ENCODE measurements around the gene CSRNP3. TPM values are rescaled to one million over a fixed set of nuclear protein-coding genes. Genes with fewer than 3 reads are reported as not detected.

Gene CSRNP3
- 0.14 TPM for polyA plus RNA-seq (2012; ENCODE audit: insufficient read length, low read depth)

GRCh38 chr2:165469417-165469816 lies at the start of gene CSRNP3:
CSRNP3 (plus strand) TSS chr2:165469698; CDS start chr2:165595066, 125,368 bp downstream.
- no peak for TF ChIP-seq REST (IDR thresholded peaks at IDR 0.05; ENCODE audit: insufficient read depth in 1 of 2, low read depth in 2 of 2, low read length in 2 of 2)
- TF ChIP-seq SIN3A (IDR thresholded peaks at IDR 0.05; ENCODE audit: borderline replicate concordance, insufficient read depth, low read length): no peak
- TF ChIP-seq TAF1 (IDR thresholded peaks at IDR 0.05; ENCODE audit: borderline replicate concordance, insufficient read depth, low read length): no peak
- no peak for TF ChIP-seq FOXP2 (optimal IDR thresholded peaks at IDR 0.05; ENCODE audit: borderline replicate concordance, extremely low read depth, extremely low read length, insufficient read depth)
- TF ChIP-seq POLR2AphosphoS5 (IDR thresholded peaks at IDR 0.05; ENCODE audit: low read depth, low read length): no peak

GRCh38 chr2:165420231-165420630 lies 49.3 kb upstream of the CSRNP3 start:
- TF ChIP-seq REST (IDR thresholded peaks at IDR 0.05; ENCODE audit: insufficient read depth in 1 of 2, low read depth in 2 of 2, low read length in 2 of 2): no peak
- no peak for TF ChIP-seq SIN3A (IDR thresholded peaks at IDR 0.05; ENCODE audit: borderline replicate concordance, insufficient read depth, low read length)
- no peak for TF ChIP-seq FOXP2 (optimal IDR thresholded peaks at IDR 0.05; ENCODE audit: borderline replicate concordance, extremely low read depth, extremely low read length, insufficient read depth)
- no peak for TF ChIP-seq POLR2AphosphoS5 (IDR thresholded peaks at IDR 0.05; ENCODE audit: low read depth, low read length)
- no peak for TF ChIP-seq TAF1 (IDR thresholded peaks at IDR 0.05; ENCODE audit: borderline replicate concordance, insufficient read depth, low read length)

- no peak for TF ChIP-seq REST (IDR thresholded peaks at IDR 0.05; ENCODE audit: insufficient read depth in 1 of 2, low read depth in 2 of 2, low read length in 2 of 2)
- TF ChIP-seq TAF1 (IDR thresholded peaks at IDR 0.05; ENCODE audit: borderline replicate concordance, insufficient read depth, low read length): no peak
- no peak for TF ChIP-seq FOXP2 (optimal IDR thresholded peaks at IDR 0.05; ENCODE audit: borderline replicate concordance, extremely low read depth, extremely low read length, insufficient read depth)
Measured at GRCh38 chr2:165423081-165423480, 46.4 kb upstream of the CSRNP3 start.

- TF ChIP-seq FOXP2 (optimal IDR thresholded peaks at IDR 0.05; ENCODE audit: borderline replicate concordance, extremely low read depth, extremely low read length, insufficient read depth) (no peak), TAF1 (IDR thresholded peaks at IDR 0.05; ENCODE audit: borderline replicate concordance, insufficient read depth, low read length) (no peak), POLR2AphosphoS5 (IDR thresholded peaks at IDR 0.05; ENCODE audit: low read depth, low read length) (no peak), REST (IDR thresholded peaks at IDR 0.05; ENCODE audit: insufficient read depth in 1 of 2, low read depth in 2 of 2, low read length in 2 of 2) (no peak), SIN3A (IDR thresholded peaks at IDR 0.05; ENCODE audit: borderline replicate concordance, insufficient read depth, low read length) (no peak)
Measured at GRCh38 chr2:165425556-165425955, 43.9 kb upstream of the CSRNP3 start.

- TF ChIP-seq POLR2AphosphoS5 (IDR thresholded peaks at IDR 0.05; ENCODE audit: low read depth, low read length): no peak
- TF ChIP-seq SIN3A (IDR thresholded peaks at IDR 0.05; ENCODE audit: borderline replicate concordance, insufficient read depth, low read length): no peak
Measured at GRCh38 chr2:165427686-165428085, 41.8 kb upstream of the CSRNP3 start.
